ENCODE data around the gene IFNLR1. TPM values are rescaled to one million over a fixed set of nuclear protein-coding genes. Genes with fewer than 3 reads are reported as not detected.

IFNLR1 gene
- total and polyA plus RNA-seq, 2 of the 8 experiments (the other 6 are each of a cell fraction or from before 2014, with no cell fraction given), result 6.8 to 10.1 TPM

GRCh38 chr1:24110642-24111261 is 76.3 kb downstream of the IFNLR1 start:
- no peak for FAIRE-seq
- no peak for TF ChIP-seq CBX8 (IDR thresholded peaks at IDR 0.05; ENCODE audit: borderline replicate concordance, low read depth, low read length)
- no peak for TF ChIP-seq RBBP5 (IDR thresholded peaks at IDR 0.05; ENCODE audit: borderline replicate concordance, low read depth, low read length)
- no peak for TF ChIP-seq SIRT6 (IDR thresholded peaks at IDR 0.05; ENCODE audit: low read length)
- TF ChIP-seq, protein P1, sequence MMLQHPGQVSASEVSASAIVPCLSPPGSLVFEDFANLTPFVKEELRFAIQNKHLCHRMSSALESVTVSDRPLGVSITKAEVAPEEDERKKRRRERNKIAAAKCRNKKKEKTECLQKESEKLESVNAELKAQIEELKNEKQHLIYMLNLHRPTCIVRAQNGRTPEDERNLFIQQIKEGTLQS (IDR thresholded peaks at IDR 0.05; ENCODE audit: insufficient read depth, low read depth, low read length), result no peak
- no peak for TF ChIP-seq MAX (IDR thresholded peaks at IDR 0.05)
- no peak for TF ChIP-seq POLR2A (IDR thresholded peaks at IDR 0.05; ENCODE audit: control extremely low read depth in 1 of 2, low read depth in 2 of 2, low read length in 2 of 2)
- TF ChIP-seq JUND (IDR thresholded peaks at IDR 0.05; ENCODE audit: low read length), result no peak
- no peak for TF ChIP-seq SIX5 (IDR thresholded peaks at IDR 0.05; ENCODE audit: low read depth, low read length)
- TF ChIP-seq NANOG (IDR thresholded peaks at IDR 0.05; ENCODE audit: insufficient read depth, low read depth, low read length, poor library complexity, severe bottlenecking), result no peak
- no peak for TF ChIP-seq CHD1 (IDR thresholded peaks at IDR 0.05; ENCODE audit: low read depth, low read length)
- no peak for TF ChIP-seq POU5F1 (IDR thresholded peaks at IDR 0.05; ENCODE audit: low read depth, low read length)

More at GRCh38 chr1:24110642-24111261, 76.3 kb downstream of the IFNLR1 start:
- H4K91ac ChIP-seq (replicated peaks; ENCODE audit: insufficient read length, low read length), result no peak overlapping the region
- no peak overlapping the region for H2BK12ac ChIP-seq (ENCODE audit: low read depth, low read length)
- no peak overlapping the region for H3K4me2 ChIP-seq (ENCODE audit: insufficient read depth in 1 of 2, low read depth in 2 of 2, low read length in 2 of 2)
- no peak overlapping the region; the same call in 1 of the 2 replicates for H2BK15ac ChIP-seq (ENCODE audit: low read length)
- peaks cover 2 to 11% (median 5%) of the 10 kb centered on the region in 4 experiments; a peak in 5 of 7 replicates for H3K4me1 ChIP-seq (replicated peaks in 1 of 4; ENCODE audit: control insufficient read depth in 3 of 4, insufficient read depth in 4 of 4, low read length in 3 of 4)
- H3K36me3 ChIP-seq (ENCODE audit: control insufficient read depth in 2 of 4, insufficient read depth in 4 of 4, low read length in 3 of 4), result no peaks in the 10 kb centered on the region
- H3K9me3 ChIP-seq (ENCODE audit: insufficient read depth in 2 of 2, low read depth in 1 of 2, low read length in 1 of 2), result no peaks in the 10 kb centered on the region
- no peak overlapping the region for H2BK20ac ChIP-seq (ENCODE audit: low read length)
- no peak overlapping the region for H2BK120ac ChIP-seq (replicated peaks; ENCODE audit: low read depth, low read length)
- H4K20me1 ChIP-seq (replicated peaks in 1 of 2; ENCODE audit: control insufficient read depth in 1 of 2, insufficient read depth in 2 of 2, low read length in 2 of 2), result no peaks in the 10 kb centered on the region
- WGBS, 2 experiments (ENCODE audit: extremely low coverage in 1 of 2, insufficient coverage in 1 of 2, insufficient read length in 1 of 2, insufficient replicate concordance in 2 of 2, low coverage in 1 of 2, low lambda C conversion rate in 2 of 2, missing lambda C conversion rate in 1 of 2), result 87% methylated on average over 14 of the region's 14 CpGs; no CpG with 5 or more reads in 1 of the 2 experiments
- H3K27me3 ChIP-seq (replicated peaks in 1 of 4; ENCODE audit: control insufficient read depth in 3 of 4, extremely low read depth in 1 of 4, insufficient read depth in 3 of 4, low read length in 3 of 4), result no peaks in the 10 kb centered on the region
- no peak overlapping the region; the same call in none of the 2 replicates for H4K8ac ChIP-seq (ENCODE audit: extremely low read depth, insufficient read depth, low read length)
- 0 out of 2 replicates have a peak overlapping the region, but pooled peaks have one; percentile 2 for H2AK5ac ChIP-seq (ENCODE audit: low read depth, low read length)
- no peak overlapping the region; the same call in 1 of the 2 replicates for H2AFZ ChIP-seq (ENCODE audit: low read length)
- no peak overlapping the region for H4K5ac ChIP-seq (ENCODE audit: insufficient read length, low read depth, low read length)
- no peak for DNase-seq (ENCODE audit: low read depth in 1 of 2, low spot score in 2 of 2)
- CTCF ChIA-PET (ENCODE audit: partially characterized antibody), result interaction anchor here (0.5 to 6.8 kb wide), 14 partner anchors 8 to 685 kb away, joined by 3 to 35 read pairs (median 3); no protein-coding TSS in a partner anchor
- no peaks in the 10 kb centered on the region for H3K79me1 ChIP-seq (ENCODE audit: low read depth, low read length)
- H3K14ac ChIP-seq (ENCODE audit: insufficient read length), result no peak overlapping the region
- H3K18ac ChIP-seq (ENCODE audit: extremely low read depth, low read length), result no peak overlapping the region
- H3K56ac ChIP-seq (replicated peaks; ENCODE audit: insufficient read length, low read depth, low read length), result no peak overlapping the region
- H3K27ac ChIP-seq (ENCODE audit: low read depth, low read length), result no peak overlapping the region
- H3K4me3 ChIP-seq (ENCODE audit: extremely low read depth in 1 of 4, insufficient read depth in 2 of 4, low read depth in 3 of 4, low read length in 4 of 4), result no peak overlapping the region
- H2BK5ac ChIP-seq (ENCODE audit: low read depth, low read length), result no peak overlapping the region
- no peak overlapping the region for H3K23ac ChIP-seq (ENCODE audit: insufficient read length)
- H3K23me2 ChIP-seq (ENCODE audit: low read depth, low read length), result no peaks in the 10 kb centered on the region; the same call in 1 of the 2 replicates
- no peak overlapping the region for H3K4ac ChIP-seq (replicated peaks; ENCODE audit: insufficient read length, low read depth, low read length)
- no peaks in the 10 kb centered on the region for H3K79me2 ChIP-seq (ENCODE audit: control insufficient read depth in 1 of 2, insufficient read depth in 2 of 2, low read length in 2 of 2)
- POLR2A ChIA-PET (ENCODE audit: partially characterized antibody), result interaction anchor here (0.8 to 1.3 kb wide), 5 partner anchors 12 to 314 kb away, joined by 3 to 4 read pairs (median 3); partner anchors contain the start of gene SRSF10
- H3K9ac ChIP-seq (replicated peaks in 1 of 4; ENCODE audit: extremely low read depth in 1 of 4, low read depth in 3 of 4, low read length in 3 of 4), result no peak overlapping the region

Data from H1 (cell line).